ENCODE measurements around the gene CPEB4. TPM values are rescaled to one million over a fixed set of nuclear protein-coding genes. Genes with fewer than 3 reads are reported as not detected.

The CPEB4 gene
- total RNA-seq, 4 donors from 2014 or later, result 97.8 to 109 (median 102) TPM

- no peak for ATAC-seq
- in situ Hi-C loops (cut with MboI; ENCODE audit: low sequenced_read_pairs in 4 of 4), result loop anchor here in 2 of 4 donors (5.0 to 10.0 kb wide), 2 partner anchors 265 to 268 kb away; partner anchors contain the start of gene BOD1 (in 2 of the 2)
- no peaks in the 10 kb centered on the region for H3K27me3 ChIP-seq
- H3K36me3 ChIP-seq, result no peaks in the 10 kb centered on the region
- no peaks in the 10 kb centered on the region for H3K9me3 ChIP-seq
- TF ChIP-seq POLR2A (IDR thresholded peaks at IDR 0.05), result no peak
- TF ChIP-seq, protein P1, sequence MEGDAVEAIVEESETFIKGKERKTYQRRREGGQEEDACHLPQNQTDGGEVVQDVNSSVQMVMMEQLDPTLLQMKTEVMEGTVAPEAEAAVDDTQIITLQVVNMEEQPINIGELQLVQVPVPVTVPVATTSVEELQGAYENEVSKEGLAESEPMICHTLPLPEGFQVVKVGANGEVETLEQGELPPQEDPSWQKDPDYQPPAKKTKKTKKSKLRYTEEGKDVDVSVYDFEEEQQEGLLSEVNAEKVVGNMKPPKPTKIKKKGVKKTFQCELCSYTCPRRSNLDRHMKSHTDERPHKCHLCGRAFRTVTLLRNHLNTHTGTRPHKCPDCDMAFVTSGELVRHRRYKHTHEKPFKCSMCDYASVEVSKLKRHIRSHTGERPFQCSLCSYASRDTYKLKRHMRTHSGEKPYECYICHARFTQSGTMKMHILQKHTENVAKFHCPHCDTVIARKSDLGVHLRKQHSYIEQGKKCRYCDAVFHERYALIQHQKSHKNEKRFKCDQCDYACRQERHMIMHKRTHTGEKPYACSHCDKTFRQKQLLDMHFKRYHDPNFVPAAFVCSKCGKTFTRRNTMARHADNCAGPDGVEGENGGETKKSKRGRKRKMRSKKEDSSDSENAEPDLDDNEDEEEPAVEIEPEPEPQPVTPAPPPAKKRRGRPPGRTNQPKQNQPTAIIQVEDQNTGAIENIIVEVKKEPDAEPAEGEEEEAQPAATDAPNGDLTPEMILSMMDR (IDR thresholded peaks at IDR 0.05 in 4 of 5, conservative IDR thresholded peaks at IDR 0.05 in 1 of 5), result no peak
- intact Hi-C loops (cut with DNase I; ENCODE audit: low total_unique reads), result loop anchor here (10.0 kb wide), 1 partner anchor 432 kb away; no protein-coding TSS in a partner anchor
- H3K4me1 ChIP-seq, result peaks cover 8 to 18% of the 10 kb centered on the region in 2 donors
- no peak overlapping the region for H3K4me3 ChIP-seq
- no peak overlapping the region for H3K27ac ChIP-seq
- no peak for DNase-seq
Measured at GRCh38 chr5:173882632-173883031, 5.5 kb upstream of the CPEB4 start.

GRCh38 chr5:173883347-173883924 is 4.7 kb upstream of the CPEB4 start:
- H3K9me3 ChIP-seq, result no peaks in the 10 kb centered on the region
- no peak overlapping the region for H3K27ac ChIP-seq
- in situ Hi-C loops (cut with MboI; ENCODE audit: low sequenced_read_pairs in 4 of 4), result loop anchor here in 2 of 4 donors (5.0 to 10.0 kb wide), 2 partner anchors 266 to 269 kb away; partner anchors contain the start of gene BOD1 (in 2 of the 2)
- ATAC-seq (no peak), DNase-seq (no peak)
- H3K4me3 ChIP-seq, result no peak overlapping the region
- peaks cover 4 to 12% of the 10 kb centered on the region in 2 donors for H3K4me1 ChIP-seq
- H3K27me3 ChIP-seq, result no peaks in the 10 kb centered on the region
- H3K36me3 ChIP-seq, result no peaks in the 10 kb centered on the region
- TF ChIP-seq POLR2A (IDR thresholded peaks at IDR 0.05), result no peak
- intact Hi-C loops (cut with DNase I; ENCODE audit: low total_unique reads), result loop anchor here (10.0 kb wide), 1 partner anchor 431 kb away; no protein-coding TSS in a partner anchor

DNA sequence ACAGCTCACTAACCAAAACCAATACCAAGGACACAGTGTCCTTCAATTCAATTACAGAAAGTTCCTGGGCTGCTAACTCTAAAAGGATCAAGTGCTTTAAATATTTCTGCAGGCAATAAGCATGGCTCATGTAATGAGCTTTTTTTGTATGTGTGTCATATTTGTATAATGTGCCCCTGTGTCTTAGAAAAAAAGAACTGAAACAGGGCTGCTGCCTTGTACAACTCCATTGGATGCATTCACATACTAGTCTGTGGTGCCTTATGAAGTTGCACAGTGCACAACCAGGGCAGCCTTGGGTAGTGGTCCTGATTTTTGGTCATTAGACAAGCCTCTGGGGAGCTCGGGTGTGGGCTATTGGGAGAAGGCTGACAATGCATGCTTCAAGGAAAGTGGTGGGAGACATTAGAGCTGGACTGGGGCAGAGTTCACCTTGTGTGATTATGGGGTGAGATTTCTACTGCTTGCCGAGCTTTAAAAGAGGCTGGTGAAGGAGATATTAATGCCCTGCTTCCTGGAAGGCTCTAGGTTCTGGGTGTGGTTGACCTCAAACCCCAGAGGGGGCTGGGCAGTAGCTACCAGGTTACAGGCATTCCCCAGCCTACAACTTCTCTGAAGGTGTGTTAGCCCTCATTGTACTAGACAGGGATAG is 3.6 kb upstream of the CPEB4 start:
- H3K4me3 ChIP-seq, result no peak overlapping the region
- DNase-seq, result no peak
- TF ChIP-seq, protein P1 (IDR thresholded peaks at IDR 0.05 in 4 of 5, conservative IDR thresholded peaks at IDR 0.05 in 1 of 5), result no peak
- no peak for TF ChIP-seq POLR2A (IDR thresholded peaks at IDR 0.05)
- no peak for ATAC-seq
- in situ Hi-C loops (cut with MboI; ENCODE audit: low sequenced_read_pairs in 4 of 4) (loop anchor here in 3 of 4 donors (5.0 to 10.0 kb wide), 3 partner anchors 117 to 270 kb away; partner anchors contain the start of gene BOD1 (in 3 of the 3)), intact Hi-C loops (cut with DNase I; ENCODE audit: low total_unique reads) (loop anchor here (5.0 to 10.0 kb wide), 2 partner anchors 212 to 430 kb away; no protein-coding TSS in a partner anchor)
- peaks cover 1 to 6% of the 10 kb centered on the region in 2 donors for H3K4me1 ChIP-seq
- H3K27me3 ChIP-seq, result no peaks in the 10 kb centered on the region
- H3K36me3 ChIP-seq, result no peaks in the 10 kb centered on the region
- no peaks in the 10 kb centered on the region for H3K9me3 ChIP-seq
- no peak overlapping the region for H3K27ac ChIP-seq

DNA sequence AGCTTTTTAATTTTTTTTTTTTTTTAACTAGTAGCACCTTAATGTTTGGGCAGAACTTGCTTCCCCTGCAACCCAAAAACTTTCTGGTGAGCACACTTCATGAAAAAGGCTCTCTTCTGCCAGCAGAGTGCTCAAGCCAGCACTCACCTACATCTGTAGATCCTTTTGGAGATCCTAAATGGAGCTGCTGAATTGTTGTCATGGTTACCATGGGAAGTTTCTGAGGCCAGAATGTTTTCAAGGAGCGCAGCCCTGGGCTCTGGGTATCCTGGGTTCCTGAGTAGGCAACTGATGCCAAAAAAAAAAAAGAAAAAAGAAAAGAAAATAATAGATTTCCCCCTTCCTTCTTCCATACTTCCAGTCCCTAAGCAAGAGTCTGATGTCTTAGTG is 3.1 kb upstream of the CPEB4 start:
- H3K27ac ChIP-seq, result no peak overlapping the region
- ATAC-seq, result no peak

More for the DNA sequence above, 3.1 kb upstream of the CPEB4 start:
- no peaks in the 10 kb centered on the region for H3K27me3 ChIP-seq
- H3K36me3 ChIP-seq, result no peaks in the 10 kb centered on the region
- H3K4me1 ChIP-seq, result peaks cover 0 to 11% of the 10 kb centered on the region in 2 donors
- intact Hi-C loops (cut with DNase I; ENCODE audit: low total_unique reads) (loop anchor here (5.0 to 10.0 kb wide), 2 partner anchors 213 to 430 kb away; no protein-coding TSS in a partner anchor), in situ Hi-C loops (cut with MboI; ENCODE audit: low sequenced_read_pairs in 4 of 4) (loop anchor here in 3 of 4 donors (5.0 to 10.0 kb wide), 3 partner anchors 118 to 270 kb away; partner anchors contain the start of gene BOD1 (in 2 of the 3))
- no peak overlapping the region for H3K4me3 ChIP-seq
- DNase-seq, result no peak
- TF ChIP-seq, protein P1 (IDR thresholded peaks at IDR 0.05 in 4 of 5, conservative IDR thresholded peaks at IDR 0.05 in 1 of 5), result no peak
- no peak for TF ChIP-seq POLR2A (IDR thresholded peaks at IDR 0.05)
- no peaks in the 10 kb centered on the region for H3K9me3 ChIP-seq
